ENCODE measurements around the gene SCYGR5. TPM values are rescaled to one million over a fixed set of nuclear protein-coding genes. Genes with fewer than 3 reads are reported as not detected.

Gene SCYGR5, protein sequence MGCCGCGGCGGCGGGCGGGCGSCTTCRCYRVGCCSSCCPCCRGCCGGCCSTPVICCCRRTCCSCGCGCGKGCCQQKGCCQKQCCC
- not detected in 5 replicates for total RNA-seq (2022; extraction: Qiagen RNA extraction; ENCODE audit: low read depth)

GRCh38 chr2:227666631-227667170, at the start of gene SCYGR5:
TSS of gene SCYGR5 (plus strand) at chr2:227666804. CDS start at chr2:227666804, 0 bp downstream.

GRCh38 chr2:227617316-227618230, 49.0 kb upstream of the SCYGR5 start, which contains the start of gene SCYGR4:
TSS of gene SCYGR4 (plus strand) at chr2:227617498. CDS start at chr2:227617498, 0 bp downstream.

Other genes starting within 250 kb of the SCYGR5 start
- gene AGFG1, start 194.6 kb upstream of the SCYGR5 start, total RNA-seq (2022; extraction: Qiagen RNA extraction; ENCODE audit: low read depth), result 101 to 140 TPM (median 120 TPM) in 5 replicates
- gene SCYGR2, start 67.9 kb upstream of the SCYGR5 start, total RNA-seq (2022; extraction: Qiagen RNA extraction; ENCODE audit: low read depth), result not detected in 5 replicates
- gene SCYGR3, start 52.0 kb upstream of the SCYGR5 start, total RNA-seq (2022; extraction: Qiagen RNA extraction; ENCODE audit: low read depth), result not detected in 5 replicates
- gene SCYGR4, start 49.3 kb upstream of the SCYGR5 start, total RNA-seq (2022; extraction: Qiagen RNA extraction; ENCODE audit: low read depth), result not detected in 5 replicates
- 2.4 to 3.0 TPM (median 2.9 TPM) in 5 replicates for gene SLC19A3, start 51.2 kb downstream of the SCYGR5 start, total RNA-seq (2022; extraction: Qiagen RNA extraction; ENCODE audit: low read depth)
- not detected in 5 replicates for gene SCYGR6, start 58.0 kb downstream of the SCYGR5 start, total RNA-seq (2022; extraction: Qiagen RNA extraction; ENCODE audit: low read depth)
- not detected in 5 replicates for gene SCYGR7, start 61.5 kb downstream of the SCYGR5 start, total RNA-seq (2022; extraction: Qiagen RNA extraction; ENCODE audit: low read depth)
- gene SCYGR8, start 79.1 kb downstream of the SCYGR5 start, total RNA-seq (2022; extraction: Qiagen RNA extraction; ENCODE audit: low read depth), result not detected in 5 replicates
- gene CCL20, start 147.0 kb downstream of the SCYGR5 start, total RNA-seq (2022; extraction: Qiagen RNA extraction; ENCODE audit: low read depth), result 3.4 to 9.4 TPM (median 4.8 TPM) in 5 replicates
- 2.1 to 4.0 TPM (median 2.6 TPM) in 5 replicates for gene DAW1, start 204.8 kb downstream of the SCYGR5 start, total RNA-seq (2022; extraction: Qiagen RNA extraction; ENCODE audit: low read depth)